ENCODE data around the gene APH1A.
"Not testable (repeated sequence)": the region's sequence is repeated elsewhere in the genome, so short reads cannot be mapped to it uniquely, and the experiment has no call there.

Gene APH1A

GRCh38 chr1:150268340-150268704, 494 bp downstream of the APH1A start:
- peak; percentile 44 for DNase-seq (ENCODE audit: low spot score)

GRCh38 chr1:150267896-150268295, 920 bp downstream of the APH1A start:
- peak; percentile 19 for DNase-seq (ENCODE audit: low spot score)

- DNase-seq (ENCODE audit: low spot score), result no peak
Measured at GRCh38 chr1:150263549-150263948, 5.3 kb downstream of the APH1A start.

- no peak for DNase-seq (ENCODE audit: low spot score)
Measured at GRCh38 chr1:150262388-150263320, 6.2 kb downstream of the APH1A start.

GRCh38 chr1:150261367-150261766, 7.4 kb downstream of the APH1A start:
- DNase-seq (ENCODE audit: low spot score), result no peak

GRCh38 chr1:150259758-150260669, 8.8 kb downstream of the APH1A start:
- no peak for DNase-seq (ENCODE audit: low spot score)

GRCh38 chr1:150259217-150259616, 9.6 kb downstream of the APH1A start:
- DNase-seq (ENCODE audit: low spot score), result no peak

GRCh38 chr1:150257624-150258585, 10.9 kb downstream of the APH1A start, which contains the start of gene CA14:
TSS of gene CA14 (plus strand) at chr1:150257774. CDS start at chr1:150258129, 355 bp downstream.
- DNase-seq (ENCODE audit: low spot score), result no peak

GRCh38 chr1:150256554-150257341, 12.1 kb downstream of the APH1A start:
- DNase-seq (ENCODE audit: low spot score), result peak; percentile 39

- DNase-seq (ENCODE audit: low spot score), result no peak
Measured at GRCh38 chr1:150256198-150256553, 12.6 kb downstream of the APH1A start.

GRCh38 chr1:150249936-150250335, 18.9 kb downstream of the APH1A start:
- no peak for DNase-seq (ENCODE audit: low spot score)

- no peak for DNase-seq (ENCODE audit: low spot score)
Measured at GRCh38 chr1:150243003-150243402, 25.8 kb downstream of the APH1A start.

GRCh38 chr1:150237746-150238145, 31.1 kb downstream of the APH1A start:
- no peak for DNase-seq (ENCODE audit: low spot score)

GRCh38 chr1:150237176-150237575, 31.6 kb downstream of the APH1A start:
- DNase-seq (ENCODE audit: low spot score), result not testable (repeated sequence)

GRCh38 chr1:150236614-150237100, 32.2 kb downstream of the APH1A start:
- DNase-seq (ENCODE audit: low spot score), result no peak

GRCh38 chr1:150235852-150236613, 32.8 kb downstream of the APH1A start, which contains the start of gene ANP32E:
TSS of gene ANP32E (minus strand) at chr1:150236112. CDS start at chr1:150235786, 326 bp downstream.
- peak; percentile 97 for DNase-seq (ENCODE audit: low spot score)

GRCh38 chr1:150235294-150235851, 33.4 kb downstream of the APH1A start:
- DNase-seq (ENCODE audit: low spot score), result peak; percentile 30

GRCh38 chr1:150234566-150235293, 34.1 kb downstream of the APH1A start:
- peak; percentile 85 for DNase-seq (ENCODE audit: low spot score)

- DNase-seq (ENCODE audit: low spot score), result no peak
Measured at GRCh38 chr1:150234309-150234565, 34.6 kb downstream of the APH1A start.

All from AG20443 (cell line).